BJ (cell line): Measurements from ENCODE around the gene CCDC187. TPM values are rescaled to one million over a fixed set of nuclear protein-coding genes. Genes with fewer than 3 reads are reported as not detected.

Experiments used
- CTCF ChIA-PET: fragments of 350-600 bp; formaldehyde crosslinking; extraction: SDS; loops from one replicate; lab custom pipeline; 2021; ENCODE audit warnings: antibody characterized with exemption, inconsistent platforms; lab: Yijun Ruan, JAX
- POLR2A ChIA-PET: fragments of 300-600 bp; sonication (Branson Sonifier 250); formaldehyde crosslinking; extraction: SDS; loops from one replicate; lab custom pipeline; 2021; ENCODE audit warnings: antibody characterized with exemption; lab: Charles Lee
- DNase-seq: peaks from one replicate; pipeline ENCODE4 v3.0.0-alpha.2; 2011; ENCODE audit warnings: low read depth
- H3K27me3 ChIP-seq: 2 replicates; pipeline ENCODE4 v1.6.0; 2011; ENCODE audit warnings: low read length; ENCODE audit not compliant: control insufficient read depth, insufficient read depth
- H3K36me3 ChIP-seq: 2 replicates; pipeline ENCODE4 v1.5.1; 2011; ENCODE audit warnings: low read length; ENCODE audit not compliant: control insufficient read depth, insufficient read depth
- H3K4me3 ChIP-seq: 2 replicates; pipeline ENCODE4 v1.5.1; 2011; ENCODE audit warnings: low read depth, mild to moderate bottlenecking, control low read depth, low read length
- polyA plus RNA-seq: library from polyadenylated mRNA; depleted of rRNA; stranded (reverse); fragments of >200 nt; gene quantifications from 2 replicates; pipeline ENCODE4 v1.2.3, GENCODE V29; 2011
- TF ChIP-seq, protein P1 (sequence below): IDR thresholded peaks from 2 replicates; pipeline ENCODE4 v1.5.1; 2011; ENCODE audit warnings: low read depth, mild to moderate bottlenecking, control low read depth, inconsistent platforms, low read length, moderate library complexity; ENCODE audit not compliant: insufficient read depth

CCDC187 gene
- polyA plus RNA-seq, 1 experiment: not detected

DNA sequence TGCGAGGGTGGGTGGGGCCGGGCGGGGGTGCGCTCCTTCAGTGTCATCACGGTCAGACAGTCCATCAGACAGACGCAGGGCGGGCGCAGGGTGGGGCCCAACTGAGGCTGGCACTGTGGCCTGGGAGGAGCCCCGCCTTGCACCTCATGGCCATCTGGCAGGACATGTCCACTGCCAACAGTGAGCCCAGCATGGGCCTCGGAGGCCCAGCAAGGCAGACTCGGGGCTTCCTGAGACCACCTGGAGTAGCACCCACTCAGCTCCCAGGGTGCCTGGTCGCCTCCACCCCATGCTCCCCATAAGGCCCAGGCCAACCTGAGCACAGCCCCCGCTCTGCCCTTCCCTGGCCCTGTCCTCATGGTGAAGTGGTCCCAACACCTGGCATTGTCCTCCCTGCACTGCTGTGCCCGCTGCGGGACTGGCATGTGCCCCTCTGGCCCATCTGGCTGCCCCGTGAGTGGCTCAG lies 14.9 kb upstream of the CCDC187 start:
- ChIA-PET POLR2A (no interaction called here), CTCF (interaction anchor here (1.3 kb wide), 1 partner anchor 44 kb away, joined by 4 read pairs; no protein-coding TSS in a partner anchor)
- H3K4me3 ChIP-seq: no peak overlapping the region
- DNase-seq: no peak
- TF ChIP-seq, protein P1, sequence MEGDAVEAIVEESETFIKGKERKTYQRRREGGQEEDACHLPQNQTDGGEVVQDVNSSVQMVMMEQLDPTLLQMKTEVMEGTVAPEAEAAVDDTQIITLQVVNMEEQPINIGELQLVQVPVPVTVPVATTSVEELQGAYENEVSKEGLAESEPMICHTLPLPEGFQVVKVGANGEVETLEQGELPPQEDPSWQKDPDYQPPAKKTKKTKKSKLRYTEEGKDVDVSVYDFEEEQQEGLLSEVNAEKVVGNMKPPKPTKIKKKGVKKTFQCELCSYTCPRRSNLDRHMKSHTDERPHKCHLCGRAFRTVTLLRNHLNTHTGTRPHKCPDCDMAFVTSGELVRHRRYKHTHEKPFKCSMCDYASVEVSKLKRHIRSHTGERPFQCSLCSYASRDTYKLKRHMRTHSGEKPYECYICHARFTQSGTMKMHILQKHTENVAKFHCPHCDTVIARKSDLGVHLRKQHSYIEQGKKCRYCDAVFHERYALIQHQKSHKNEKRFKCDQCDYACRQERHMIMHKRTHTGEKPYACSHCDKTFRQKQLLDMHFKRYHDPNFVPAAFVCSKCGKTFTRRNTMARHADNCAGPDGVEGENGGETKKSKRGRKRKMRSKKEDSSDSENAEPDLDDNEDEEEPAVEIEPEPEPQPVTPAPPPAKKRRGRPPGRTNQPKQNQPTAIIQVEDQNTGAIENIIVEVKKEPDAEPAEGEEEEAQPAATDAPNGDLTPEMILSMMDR: no peak
- no peaks in the 10 kb centered on the region; the same call in 1 of the 2 replicates for H3K27me3 ChIP-seq
- H3K36me3 ChIP-seq: no peaks in the 10 kb centered on the region

DNA sequence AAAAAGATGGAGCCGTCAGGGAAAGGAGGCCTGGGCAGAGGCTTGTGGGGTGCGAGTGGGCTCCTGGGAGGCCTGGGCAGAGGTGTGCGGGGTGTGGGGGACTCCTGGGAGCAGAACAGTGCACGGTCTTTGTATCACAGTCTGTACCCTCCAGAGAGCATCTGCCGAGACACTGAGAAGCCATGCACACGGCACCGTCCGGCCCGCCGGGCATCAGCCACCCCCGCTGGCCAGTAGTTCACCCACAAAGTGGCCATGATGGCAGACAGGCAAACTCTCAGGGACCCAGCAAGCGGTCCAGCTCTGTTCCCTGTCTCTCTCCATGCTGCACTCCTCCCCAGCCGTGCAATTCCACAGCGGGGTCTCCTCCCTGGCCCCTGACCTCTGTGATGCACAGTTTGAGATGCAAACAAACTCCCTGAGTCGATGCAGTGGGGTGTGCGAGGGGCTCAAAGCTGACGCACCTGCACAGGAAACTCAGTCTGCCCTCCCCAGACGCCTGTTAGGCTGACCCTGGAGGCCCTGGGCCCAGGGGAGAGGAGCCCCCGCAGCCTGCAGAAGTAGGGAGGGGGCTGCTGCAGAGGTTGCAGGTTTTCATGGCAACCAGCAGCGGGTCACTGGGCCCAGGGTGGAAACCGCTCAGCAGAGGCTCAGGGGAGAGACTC lies 14.3 kb upstream of the CCDC187 start:
- ChIA-PET CTCF (no interaction called here), POLR2A (no interaction called here)
- Histone ChIP-seq H3K36me3 (no peaks in the 10 kb centered on the region), H3K4me3 (no peak overlapping the region), H3K27me3 (no peaks in the 10 kb centered on the region; the same call in 1 of the 2 replicates)
- TF ChIP-seq, protein P1: no peak
- no peak for DNase-seq

DNA sequence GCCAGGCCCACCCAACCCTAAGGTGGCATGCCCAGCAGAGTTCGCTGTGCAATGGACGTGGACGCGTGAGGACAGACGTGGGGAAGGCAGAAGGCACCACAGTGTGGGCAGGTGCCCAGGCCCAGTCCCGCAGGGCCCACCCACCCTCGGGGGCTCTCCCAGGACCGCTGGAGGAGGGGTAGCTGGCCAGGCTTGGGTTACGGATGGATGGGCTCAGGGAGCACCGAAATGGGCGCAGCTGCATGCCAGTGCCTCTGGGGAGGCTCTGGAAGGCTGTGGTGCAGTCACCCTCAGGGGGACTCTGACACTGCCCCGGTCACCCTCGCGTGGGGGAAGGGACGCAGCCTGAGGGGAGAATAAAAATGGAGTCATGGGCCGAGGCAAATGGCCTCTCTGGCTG lies 13.8 kb upstream of the CCDC187 start:
- H3K4me3 ChIP-seq: no peak overlapping the region
- no peaks in the 10 kb centered on the region; the same call in 1 of the 2 replicates for H3K27me3 ChIP-seq
- CTCF ChIA-PET: no interaction called here
- DNase-seq: no peak
- H3K36me3 ChIP-seq: no peaks in the 10 kb centered on the region
- TF ChIP-seq, protein P1: no peak
- POLR2A ChIA-PET: no interaction called here

DNA sequence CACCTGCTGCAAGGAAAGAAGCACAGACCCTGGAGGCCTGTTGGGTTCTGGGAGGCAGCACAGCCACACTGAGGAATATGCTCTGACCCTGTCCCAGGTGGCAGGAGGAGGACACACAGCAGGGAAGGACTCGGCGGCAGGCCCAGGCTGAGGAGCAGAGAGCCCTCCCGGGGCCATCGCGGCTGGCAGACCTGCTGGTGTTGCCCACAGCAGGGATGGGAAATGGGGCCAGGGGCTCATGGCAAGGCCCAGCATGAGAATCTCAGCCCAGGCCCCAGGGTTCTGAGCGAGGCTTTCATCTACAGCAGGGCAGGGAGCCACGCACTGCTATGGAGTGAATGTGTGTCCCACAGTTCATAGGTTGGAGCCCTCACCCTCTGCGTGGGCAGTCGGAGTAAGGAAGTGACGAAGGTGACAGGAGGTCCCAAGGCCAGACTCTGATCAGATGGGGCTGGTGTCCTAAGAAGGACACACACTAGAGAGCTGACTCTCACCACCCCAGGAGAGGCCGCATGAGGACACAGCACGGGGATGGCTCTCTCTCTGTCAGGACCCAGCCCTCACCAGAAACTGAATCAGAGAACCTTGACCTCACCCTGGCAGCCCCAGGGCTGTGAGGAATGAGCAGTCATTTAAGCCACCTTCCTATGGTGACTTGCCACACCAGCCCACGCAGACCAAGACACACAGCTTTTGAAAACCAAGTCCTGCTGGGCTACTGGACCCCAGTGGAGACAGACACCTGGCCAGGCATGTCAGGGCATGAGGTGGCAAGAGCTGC lies 13.2 kb upstream of the CCDC187 start:
- ChIA-PET POLR2A (no interaction called here), CTCF (no interaction called here)
- no peak overlapping the region for H3K4me3 ChIP-seq
- TF ChIP-seq, protein P1: no peak
- no peaks in the 10 kb centered on the region; the same call in 1 of the 2 replicates for H3K27me3 ChIP-seq
- no peaks in the 10 kb centered on the region for H3K36me3 ChIP-seq
- DNase-seq: no peak

DNA sequence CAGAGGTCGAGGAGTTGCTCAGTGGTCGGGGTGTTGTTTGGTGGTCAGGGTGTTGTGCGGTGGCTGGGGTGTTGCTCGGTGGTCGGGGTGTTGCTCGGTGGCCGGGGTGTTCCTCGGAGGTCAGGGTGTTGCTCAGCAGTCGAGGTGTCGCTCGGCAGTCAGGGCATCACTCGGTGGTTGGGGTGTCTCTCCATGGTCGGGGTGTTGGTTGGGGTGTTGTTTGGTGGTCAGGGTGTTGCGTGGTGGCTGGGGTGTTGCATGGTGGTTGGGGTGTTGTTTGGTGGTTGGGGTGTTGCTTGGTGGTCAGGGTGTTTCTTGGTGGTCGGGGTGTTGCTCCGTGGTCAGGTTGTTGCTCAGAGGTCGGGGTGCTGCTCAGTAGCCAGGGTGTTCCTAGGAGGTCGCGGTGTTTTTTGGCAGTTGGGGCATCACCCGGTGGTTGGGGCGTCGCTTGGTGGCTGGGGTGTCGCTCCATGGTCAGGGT lies 12.4 kb upstream of the CCDC187 start:
- Histone ChIP-seq H3K27me3 (no peaks in the 10 kb centered on the region), H3K36me3 (no peaks in the 10 kb centered on the region), H3K4me3 (no peak overlapping the region)
- TF ChIP-seq, protein P1: no peak
- ChIA-PET CTCF (interaction anchor here (1.0 kb wide), 1 partner anchor 47 kb away, joined by 3 read pairs; the partner anchor contains the start of gene DNLZ), POLR2A (no interaction called here)
- no peak for DNase-seq
